SKM-1 (cell line): Measurements from ENCODE around the gene TMIGD1.

Source experiments
- DNase-seq: peaks from one replicate; lab custom pipeline; 2025; ENCODE audit not compliant: unreplicated experiment; lab: John Stamatoyannopoulos, UW

Gene TMIGD1

DNA sequence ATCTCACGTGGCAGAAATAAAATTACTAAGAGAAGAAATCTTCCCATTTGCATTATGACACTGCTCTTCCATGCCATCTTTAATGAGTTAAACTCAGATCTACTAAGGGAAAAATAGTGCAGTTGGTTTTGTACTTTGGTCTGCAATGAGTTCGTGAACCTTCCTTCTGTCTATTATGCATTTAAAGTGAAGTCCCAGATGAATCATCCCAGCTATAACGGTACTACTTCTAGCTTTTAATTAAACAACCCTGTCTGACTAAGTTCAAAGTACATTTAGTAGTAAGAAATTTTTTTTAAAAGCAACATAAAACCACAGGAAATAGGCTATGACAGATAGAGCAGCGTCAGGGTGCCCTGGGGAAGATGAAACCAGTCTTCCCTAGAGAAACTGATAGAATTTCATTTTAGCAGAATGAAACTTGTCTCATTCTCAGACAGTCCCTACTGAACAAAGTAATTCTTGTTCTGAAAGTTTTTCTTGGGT, 1.8 kb downstream of the TMIGD1 start:
- no peak for DNase-seq

DNA sequence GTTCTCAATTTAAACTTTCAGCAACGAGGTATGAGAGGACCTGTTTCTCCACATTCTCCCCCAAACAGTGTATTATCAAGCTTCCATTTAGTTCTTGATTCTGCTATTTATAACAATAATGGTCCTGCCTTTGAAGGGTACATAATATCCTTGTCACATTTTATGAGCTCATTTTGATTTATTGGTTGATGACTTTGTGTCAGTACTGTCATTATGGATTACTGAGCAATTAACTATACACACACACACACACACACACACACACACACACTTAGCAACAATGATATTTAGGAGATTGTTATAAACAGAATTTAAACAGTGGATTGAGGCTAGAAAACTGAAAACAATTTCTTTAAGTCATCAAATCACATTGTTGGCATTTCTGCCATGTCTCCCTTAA, 7.0 kb downstream of the TMIGD1 start:
- DNase-seq, result no peak

DNA sequence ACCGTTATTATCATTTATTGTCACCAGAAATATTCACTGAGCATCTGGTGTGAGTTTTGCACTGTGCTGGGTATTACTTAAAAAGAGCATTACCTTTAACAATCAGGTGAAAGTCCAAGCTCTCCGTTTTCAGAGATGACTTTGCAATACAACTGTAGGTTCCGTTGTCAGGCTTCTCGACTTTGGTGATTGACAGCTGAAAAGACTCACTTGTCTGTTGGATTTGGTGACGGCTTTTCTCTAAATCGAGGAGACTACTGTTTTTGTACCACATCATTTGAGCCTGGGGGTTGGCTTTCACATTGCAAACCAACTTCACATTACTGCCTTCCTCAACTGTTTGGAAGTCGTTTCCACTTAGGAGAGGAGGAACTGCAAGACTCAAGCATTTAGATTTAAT, 9.1 kb downstream of the TMIGD1 start:
- DNase-seq, result no peak

DNA sequence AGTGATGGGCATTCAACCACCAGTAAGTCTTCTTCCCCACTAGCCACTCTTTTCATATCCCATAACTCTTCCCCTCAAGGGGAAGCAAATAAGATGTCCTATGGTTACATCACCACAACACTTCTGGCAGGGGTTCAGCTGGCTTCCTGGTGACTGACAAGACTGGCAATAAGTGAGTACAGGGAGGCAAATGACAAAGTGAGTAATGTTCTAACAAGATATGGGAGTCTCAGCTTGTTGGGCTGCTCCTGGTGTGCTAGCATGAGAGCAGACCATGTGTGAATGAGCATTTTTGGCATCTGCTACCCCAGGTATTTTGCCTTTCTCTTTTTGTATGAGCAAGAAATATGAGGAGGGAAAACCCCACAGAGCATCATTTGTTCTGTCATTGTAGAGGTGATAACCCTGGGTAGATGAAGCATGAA, 9.9 kb downstream of the TMIGD1 start:
- DNase-seq, result peak; percentile 70

DNA sequence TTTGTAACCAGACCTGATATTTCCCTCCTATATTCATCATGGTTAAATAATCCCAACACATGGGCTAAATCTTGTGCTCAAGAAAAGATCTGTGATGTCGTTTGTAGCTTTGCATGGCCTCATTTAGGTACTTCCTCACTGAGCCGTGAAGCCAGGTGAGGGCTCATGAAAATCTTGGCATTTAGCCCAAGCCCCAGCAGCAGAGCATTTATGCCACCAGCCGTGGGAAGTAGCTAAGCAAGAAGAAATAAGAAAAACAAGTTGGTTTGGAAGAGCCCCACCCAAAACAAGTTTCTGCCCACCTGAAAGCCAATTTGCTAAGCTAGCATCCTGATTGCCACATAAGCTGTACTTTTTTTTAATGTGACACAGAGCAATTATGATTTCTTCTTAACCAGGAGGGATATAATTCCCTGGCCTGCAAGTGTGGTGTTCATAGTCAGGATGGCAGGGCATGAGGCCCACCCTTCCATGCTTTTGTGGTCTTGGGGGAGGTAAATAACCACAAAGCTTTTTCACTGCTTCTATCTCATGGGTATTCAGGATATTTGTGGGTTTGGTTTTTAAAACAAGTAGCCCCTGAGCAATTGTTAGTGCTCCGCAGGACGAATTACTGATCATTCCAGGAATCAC, 10.5 kb downstream of the TMIGD1 start:
- DNase-seq, result no peak

DNA sequence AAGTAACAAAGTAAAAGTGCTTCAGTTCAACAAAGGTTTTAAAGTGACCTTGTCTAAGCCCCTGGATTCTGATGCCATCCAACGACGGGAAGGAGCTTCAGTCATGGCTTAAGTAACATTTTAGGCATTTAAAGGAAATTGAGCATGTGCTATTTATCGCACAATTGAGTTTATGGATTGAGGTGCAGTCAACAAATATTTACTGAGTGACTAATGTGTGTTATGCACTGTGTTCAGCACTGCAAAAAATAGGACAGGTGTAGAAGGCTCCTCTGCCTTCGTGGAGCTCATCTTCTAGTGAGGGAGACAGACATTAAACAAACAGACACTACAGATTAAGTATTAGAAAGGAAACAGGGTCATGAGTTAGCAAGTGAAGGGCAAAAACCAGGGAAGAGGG, 12.5 kb downstream of the TMIGD1 start:
- DNase-seq, result no peak

DNA sequence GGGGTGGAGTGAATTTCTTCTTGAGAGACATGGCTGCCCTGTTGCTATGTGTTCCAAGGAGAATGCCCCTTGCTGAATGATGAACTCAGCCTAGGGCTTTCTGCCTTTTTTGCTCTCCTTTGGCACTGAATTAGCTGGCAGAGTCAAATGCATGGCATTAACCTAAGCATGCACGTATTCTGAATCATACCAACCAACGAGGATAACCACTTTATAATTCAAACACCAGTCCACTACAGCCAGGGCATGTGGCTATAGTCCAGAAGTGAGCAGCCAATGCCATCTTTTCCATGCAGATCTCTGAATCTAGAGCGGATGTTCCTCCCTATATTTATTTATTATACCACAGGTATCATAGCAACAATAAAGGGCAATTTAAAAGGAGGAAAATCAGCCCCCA, 15.7 kb downstream of the TMIGD1 start:
- no peak for DNase-seq

DNA sequence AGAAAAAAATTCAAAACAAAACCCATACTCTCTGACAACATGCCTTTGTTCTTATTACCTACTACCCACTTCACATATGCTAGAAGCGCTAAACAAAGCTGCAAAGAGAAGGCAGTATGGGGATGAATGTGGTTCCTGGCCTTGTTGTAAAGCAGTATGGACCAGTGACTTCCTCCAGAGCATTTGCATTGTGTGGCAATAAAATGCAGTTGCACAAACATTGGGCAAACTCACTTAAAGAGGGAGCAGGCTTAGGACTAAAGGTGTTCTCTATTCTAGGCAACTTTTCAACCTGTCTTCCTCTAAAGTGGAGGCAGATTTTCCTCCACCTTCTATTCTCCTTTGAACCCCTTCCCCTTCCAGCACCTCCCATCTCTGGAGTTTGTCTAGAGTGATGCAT, 17.1 kb downstream of the TMIGD1 start:
- peak; percentile 42 for DNase-seq

DNA sequence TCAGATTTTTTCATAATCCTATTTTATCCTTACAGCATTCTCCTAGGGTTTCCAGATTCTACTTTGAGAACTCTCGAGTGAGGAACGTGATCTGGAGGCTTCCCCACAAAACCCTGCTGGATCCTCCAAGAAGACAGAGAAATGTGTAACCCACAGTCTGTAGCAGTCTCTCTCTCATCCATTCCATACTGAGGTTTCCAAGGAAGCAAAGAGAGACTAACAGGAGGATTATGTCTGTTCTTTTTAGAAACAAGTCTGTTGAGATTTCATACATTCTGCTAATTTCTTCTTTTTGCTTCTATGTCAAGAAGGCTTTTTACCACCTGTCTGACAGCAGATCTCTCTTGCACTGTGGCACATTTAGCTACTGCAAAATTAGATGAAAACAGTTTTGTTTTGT, 18.8 kb downstream of the TMIGD1 start:
- DNase-seq, result no peak

DNA sequence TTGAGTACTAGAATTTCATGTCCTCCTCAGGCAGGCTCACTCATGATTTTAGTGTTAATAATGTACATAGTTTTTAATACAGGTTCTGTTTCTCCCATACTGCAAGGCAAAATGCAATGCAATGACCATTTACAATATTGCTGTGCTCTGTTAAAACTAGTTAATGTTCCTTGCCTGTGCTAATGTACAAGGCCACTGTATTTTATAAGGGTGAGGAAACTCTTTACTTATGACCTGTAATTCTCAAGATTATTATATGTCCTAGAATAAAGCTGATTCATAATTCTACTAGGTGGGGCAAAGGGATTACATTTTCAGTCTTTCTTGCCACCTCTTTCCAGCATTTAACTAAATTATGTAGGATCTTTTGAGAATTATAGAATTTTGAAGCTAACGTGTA, 19.4 kb downstream of the TMIGD1 start:
- DNase-seq, result no peak

DNA sequence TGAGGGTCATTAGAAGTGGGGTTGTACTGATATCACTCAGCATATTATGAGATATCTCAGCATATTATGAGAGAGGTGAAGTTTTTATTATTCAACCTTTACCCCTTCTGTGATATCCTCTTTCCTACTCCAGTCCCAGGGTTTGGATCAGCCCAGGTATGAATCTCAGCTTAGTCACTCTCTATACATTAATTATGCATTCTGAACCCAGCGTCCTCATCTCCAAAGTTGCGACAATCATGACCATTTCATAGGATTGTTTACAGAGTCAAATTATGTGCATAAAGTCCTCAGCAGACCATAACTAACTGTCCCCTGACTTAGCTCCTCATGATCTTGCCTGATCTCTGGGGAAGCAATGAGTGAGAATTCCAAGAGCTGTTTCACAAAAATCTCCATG, 21.6 kb downstream of the TMIGD1 start:
- no peak for DNase-seq

DNA sequence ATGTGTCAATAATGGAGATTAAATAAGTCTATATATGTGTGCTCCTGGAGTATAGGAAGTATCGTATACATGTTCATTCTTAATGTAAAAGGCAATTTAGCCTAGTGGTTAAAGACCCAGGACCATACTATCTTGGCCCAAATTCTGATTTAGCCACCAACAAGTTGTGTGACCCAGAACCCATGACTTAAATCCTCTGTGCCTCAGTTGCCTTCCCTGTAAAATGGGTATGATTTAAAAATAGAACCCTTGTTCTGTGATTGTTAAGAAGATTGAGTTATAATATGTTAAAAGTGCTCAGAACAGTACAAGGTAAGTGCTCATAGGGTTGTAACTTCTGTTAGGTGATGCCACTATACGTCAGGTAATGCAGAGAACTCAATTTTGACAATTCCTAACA, 23.3 kb downstream of the TMIGD1 start:
- DNase-seq, result no peak

DNA sequence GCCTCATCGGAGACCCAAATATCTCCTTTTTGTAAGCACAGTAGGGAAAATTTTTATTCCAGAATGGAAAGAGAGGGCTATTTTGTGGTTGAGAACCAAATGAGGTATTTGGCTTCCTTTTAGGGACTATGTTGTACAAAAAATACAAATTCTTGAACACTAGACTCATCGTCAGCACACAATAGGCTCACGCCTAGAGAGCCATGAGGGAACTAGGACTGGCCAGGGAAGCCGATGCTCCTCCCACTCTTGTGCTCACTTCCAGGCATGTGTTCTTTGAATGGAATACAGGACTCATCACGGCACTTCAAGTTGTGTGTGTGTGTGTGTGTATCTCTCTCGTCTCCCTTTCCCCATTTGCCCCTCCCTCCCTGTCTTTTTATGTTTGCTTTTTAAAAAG, 24.3 kb downstream of the TMIGD1 start:
- DNase-seq, result no peak

DNA sequence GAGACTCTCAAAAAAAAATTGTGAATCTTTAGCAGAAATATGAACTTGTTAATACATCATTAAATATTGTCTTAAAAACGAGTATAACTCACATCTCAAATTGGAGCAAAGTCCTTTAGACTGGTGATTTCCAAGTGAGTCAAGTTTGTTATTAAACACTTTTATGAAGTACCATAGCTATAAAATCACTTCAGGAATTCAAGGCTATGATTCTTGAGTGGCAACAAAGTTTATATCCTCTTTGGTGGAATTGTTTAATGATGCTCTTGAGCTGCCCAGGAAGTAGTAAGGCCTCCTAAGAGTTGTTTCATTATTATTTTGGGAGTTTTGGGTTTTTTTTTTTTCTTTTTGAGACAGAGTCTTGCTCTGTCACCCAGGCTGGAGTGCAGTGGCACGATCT, 25.5 kb downstream of the TMIGD1 start:
- DNase-seq, result no peak

DNA sequence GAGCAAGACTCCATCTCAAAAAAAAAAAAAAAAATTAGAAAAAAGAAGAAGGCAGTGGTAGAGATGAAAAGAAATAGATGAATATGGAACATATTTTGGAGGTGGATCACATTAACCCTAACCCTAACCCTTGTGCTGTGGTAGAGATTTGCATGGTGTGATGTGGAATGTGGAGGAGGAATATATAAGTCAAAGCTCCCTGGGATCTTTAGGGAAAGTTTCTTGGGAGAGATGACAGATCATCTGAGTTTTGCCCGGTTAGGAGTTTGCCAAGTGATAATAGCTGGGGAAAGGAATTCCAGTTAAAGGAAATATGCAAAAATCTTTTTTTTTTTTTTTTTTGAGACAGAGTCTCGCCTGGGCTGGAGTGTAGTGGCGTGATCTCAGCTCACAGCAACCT, 29.1 kb downstream of the TMIGD1 start:
- no peak for DNase-seq

DNA sequence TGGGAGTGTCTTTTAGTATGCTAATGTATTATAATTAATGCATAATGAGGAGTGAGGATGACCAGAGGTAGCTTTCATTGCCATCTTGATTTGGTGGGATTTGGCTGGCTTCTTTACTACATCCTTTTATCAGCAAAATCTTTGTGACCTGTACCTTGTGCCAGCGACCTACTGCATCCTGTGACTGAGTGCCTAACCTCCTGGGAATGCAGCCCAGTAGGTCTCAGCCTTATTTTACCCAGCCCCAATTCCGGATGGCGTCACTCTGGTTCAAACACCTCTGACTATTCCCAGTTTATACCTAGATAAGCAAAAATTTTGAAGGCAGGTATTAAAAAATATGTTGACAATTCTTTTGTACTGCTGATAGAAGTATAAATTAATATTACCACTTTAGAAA, 31.6 kb downstream of the TMIGD1 start:
- DNase-seq, result no peak

DNA sequence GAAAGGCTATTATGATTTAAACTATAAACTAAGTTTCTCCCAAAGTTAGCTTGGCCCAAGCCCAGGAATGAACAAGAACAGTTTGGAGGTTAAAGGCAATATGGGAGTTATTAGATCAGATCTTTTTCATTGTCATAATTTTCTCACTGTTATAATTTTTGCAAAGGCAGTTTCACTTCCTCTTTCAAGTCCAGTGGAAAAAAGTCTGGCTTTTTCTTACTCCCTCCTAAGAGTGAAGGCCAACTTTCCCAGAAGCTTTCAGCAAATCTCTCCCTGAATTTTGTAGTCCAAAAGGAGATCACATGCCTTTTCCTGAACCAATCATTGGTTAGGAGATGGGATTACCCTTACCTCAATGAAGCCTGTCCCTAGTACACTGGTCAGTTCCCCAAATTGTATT, 33.0 kb downstream of the TMIGD1 start:
- DNase-seq, result no peak

DNA sequence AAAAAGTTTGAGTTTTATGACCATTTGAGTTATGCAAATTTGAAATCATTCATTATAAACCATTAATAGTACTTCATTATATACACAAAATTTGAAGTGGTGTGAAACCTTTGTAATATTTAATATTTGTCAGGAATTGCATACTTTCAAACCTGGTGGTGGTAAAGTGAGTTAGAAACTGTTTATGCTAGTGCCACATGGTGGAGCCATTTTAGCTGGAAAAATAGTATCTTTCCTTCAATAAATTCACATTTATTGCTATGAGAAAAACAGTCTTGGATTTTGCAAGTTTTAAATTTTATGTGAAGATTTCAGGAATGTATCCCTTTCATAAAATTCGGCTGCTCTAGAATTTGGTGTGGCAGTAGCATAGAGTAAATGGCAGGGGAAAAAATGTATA, 34.9 kb downstream of the TMIGD1 start:
- no peak for DNase-seq

DNA sequence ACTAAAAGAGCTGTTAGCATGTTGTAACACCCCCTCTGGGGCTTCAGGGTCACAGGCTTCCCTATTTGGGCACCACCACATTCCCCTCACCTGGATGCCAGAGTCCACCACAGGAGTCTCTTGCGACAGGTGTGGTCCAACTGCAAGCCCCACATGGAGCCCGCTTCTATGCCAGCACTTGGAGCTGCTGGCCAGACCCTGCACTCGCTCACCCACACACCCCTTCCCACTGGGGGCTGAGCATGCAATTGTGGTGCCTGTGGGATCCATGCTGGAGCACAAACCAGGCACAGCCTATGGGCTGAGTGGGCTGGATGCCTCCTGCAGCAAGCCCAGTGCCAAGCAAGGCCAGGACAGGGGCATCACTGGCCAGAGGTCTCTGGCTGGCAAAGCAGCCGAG, 36.1 kb downstream of the TMIGD1 start:
- DNase-seq, result no peak

DNA sequence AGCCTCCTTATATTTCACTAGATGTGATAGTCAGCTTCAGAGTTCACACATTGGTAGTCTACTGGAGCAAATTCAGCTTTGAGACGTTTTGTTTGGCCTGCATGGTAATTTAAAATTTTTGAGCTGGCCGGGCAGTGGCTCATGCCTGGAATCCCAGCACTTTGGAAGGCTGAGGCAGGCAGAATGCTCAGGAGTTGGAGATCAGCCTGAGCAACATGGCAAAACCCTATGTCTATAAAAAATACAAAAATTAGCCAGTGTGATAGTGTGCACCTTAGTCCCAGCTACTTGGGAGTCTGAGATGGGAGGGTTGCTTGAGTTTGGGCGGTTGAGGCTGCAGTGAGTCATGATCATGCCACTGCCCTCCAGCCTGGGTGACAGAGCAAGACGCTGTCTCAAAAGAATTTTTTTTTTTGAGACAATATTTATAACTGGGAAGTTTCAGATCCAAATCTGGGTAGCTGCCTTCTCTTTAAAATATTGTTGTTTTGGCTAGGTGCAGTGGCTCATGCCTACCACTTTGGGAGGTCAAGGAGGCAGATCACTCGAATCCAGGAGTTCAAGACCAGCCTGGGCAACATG, 37.3 kb downstream of the TMIGD1 start:
- DNase-seq, result no peak

DNA sequence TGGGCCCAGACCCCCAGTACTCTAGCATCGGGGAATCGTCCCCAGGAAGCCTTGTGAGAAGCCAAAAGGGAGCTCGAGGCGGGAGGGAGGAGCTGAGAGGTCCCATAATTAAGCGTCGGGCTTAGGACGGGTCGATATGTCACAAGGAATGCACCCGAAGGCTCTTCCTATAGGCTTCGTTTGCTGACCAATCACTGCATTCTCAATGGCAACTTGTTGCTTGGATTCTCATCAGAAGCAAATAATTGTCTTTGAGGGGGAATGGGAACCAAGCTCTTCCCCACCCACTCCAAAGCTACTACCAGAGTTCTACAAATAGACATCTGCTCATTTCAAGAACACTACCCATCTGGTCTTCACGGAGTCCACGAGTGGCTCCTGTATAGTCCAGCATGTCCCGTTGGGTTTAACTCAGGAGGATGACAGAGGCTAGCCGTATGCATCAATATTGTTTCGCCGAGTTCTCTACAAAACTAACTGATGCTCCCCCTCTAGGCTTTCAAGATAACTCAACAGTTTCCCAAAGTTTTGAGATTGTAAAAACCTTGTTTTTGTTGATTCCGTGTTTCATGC, 41.5 kb downstream of the TMIGD1 start:
- DNase-seq, result no peak

DNA sequence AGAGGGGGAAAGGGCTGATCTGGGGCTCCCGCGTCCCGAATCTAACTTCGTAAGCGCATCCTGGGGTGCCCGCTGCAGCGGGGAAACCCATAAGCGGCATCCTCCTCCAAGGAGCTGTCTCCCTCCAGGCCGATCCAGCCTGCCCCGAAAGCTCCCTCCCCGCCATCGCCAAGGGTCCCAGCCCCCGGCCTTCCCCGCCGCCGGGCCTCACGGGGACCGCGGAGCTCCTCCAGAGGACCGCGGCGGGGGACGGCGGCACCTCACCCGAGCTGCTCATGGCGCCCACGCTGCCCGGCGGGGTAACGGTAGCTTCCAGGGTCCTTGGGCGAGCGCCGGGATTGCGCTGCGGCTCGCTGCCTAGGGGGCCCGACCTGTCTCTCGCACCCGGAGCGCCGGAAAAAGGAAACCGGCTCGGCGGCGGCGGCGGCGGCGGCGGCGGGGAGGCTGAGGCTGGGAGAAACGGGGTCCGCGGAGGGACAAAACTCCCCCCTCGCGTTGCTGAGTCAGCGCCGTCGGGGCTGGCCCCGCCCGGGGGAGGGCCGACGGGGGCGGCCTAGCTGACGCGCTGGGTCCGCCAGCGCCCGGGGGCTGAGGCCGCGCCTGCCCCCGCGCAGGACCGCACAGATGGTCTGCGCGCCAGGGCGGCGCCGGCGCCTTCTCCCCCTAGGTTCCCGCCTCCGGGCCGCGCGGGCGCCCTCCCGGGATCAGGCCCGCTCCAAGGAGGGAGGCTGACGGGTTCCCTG, 42.1 kb downstream of the TMIGD1 start, which contains the start of gene BLMH:
Gene BLMH, minus strand, starts transcription at position 402 of the 743 bp plus-strand sequence. Its CDS starts 125 bp downstream, at position 277.
- DNase-seq, result no peak
